ENCODE data around the gene ZNF775. TPM values are rescaled to one million over a fixed set of nuclear protein-coding genes. Genes with fewer than 3 reads are reported as not detected.

ZNF775 gene
- total RNA-seq, 1 donor from 2014 or later, result 13.3 TPM

DNA sequence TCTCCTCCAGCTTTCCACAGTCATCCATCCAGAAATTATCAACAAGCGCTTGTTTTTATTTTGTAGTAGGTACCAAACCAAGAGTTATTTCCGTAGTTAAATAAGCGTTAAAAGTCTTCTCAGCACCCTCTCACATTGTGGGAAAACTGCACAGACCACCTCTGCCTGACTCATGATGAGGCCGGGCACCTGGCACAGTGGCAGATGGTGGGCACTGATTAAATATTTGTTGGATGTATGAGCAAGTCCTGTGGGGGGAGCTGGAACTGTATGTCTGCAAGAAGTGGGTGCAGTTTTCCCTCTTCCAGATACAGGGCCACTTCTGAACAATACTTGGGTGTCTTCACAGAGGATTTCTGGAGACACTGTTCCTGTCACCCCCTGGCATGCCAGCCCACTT, 15.8 kb upstream of the ZNF775 start:
- Mint-ChIP-seq H3K27ac (no peak overlapping the region), H3K4me3 (no peak overlapping the region), H3K36me3 (no peaks in the 10 kb centered on the region), H3K27me3 (ENCODE audit: low read depth) (no peaks in the 10 kb centered on the region), H3K9me3 (no peaks in the 10 kb centered on the region), H3K4me1 (peaks cover 36% of the 10 kb centered on the region)
- DNase-seq (ENCODE audit: low spot score in 2 of 2, unreplicated experiment in 2 of 2), result no peak
- TF ChIP-seq, protein P1, sequence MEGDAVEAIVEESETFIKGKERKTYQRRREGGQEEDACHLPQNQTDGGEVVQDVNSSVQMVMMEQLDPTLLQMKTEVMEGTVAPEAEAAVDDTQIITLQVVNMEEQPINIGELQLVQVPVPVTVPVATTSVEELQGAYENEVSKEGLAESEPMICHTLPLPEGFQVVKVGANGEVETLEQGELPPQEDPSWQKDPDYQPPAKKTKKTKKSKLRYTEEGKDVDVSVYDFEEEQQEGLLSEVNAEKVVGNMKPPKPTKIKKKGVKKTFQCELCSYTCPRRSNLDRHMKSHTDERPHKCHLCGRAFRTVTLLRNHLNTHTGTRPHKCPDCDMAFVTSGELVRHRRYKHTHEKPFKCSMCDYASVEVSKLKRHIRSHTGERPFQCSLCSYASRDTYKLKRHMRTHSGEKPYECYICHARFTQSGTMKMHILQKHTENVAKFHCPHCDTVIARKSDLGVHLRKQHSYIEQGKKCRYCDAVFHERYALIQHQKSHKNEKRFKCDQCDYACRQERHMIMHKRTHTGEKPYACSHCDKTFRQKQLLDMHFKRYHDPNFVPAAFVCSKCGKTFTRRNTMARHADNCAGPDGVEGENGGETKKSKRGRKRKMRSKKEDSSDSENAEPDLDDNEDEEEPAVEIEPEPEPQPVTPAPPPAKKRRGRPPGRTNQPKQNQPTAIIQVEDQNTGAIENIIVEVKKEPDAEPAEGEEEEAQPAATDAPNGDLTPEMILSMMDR (IDR thresholded peaks at IDR 0.05; ENCODE audit: unreplicated experiment), result no peak

DNA sequence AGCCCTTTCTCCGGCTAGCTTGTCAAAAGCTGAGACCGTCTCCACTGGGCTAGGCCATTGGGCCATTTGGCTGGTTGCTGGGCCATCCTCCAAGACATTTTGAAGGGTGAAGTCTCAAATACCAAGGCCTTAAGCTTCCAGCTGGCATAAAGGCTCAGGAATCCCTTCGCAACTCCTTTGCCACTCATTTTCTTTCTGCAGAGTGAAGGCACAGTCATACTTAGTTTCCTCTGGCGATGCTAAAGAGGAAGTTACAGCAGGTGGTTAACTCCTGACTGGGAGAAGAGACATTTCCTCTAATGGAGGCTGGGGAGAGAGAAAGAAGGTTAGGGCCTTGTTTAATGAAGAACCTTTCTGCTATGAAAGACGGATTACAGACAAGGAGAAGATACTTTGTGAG, 15.3 kb upstream of the ZNF775 start:
- TF ChIP-seq, protein P1 (IDR thresholded peaks at IDR 0.05; ENCODE audit: unreplicated experiment), result no peak
- H3K4me3 Mint-ChIP-seq, result no peak overlapping the region

DNA sequence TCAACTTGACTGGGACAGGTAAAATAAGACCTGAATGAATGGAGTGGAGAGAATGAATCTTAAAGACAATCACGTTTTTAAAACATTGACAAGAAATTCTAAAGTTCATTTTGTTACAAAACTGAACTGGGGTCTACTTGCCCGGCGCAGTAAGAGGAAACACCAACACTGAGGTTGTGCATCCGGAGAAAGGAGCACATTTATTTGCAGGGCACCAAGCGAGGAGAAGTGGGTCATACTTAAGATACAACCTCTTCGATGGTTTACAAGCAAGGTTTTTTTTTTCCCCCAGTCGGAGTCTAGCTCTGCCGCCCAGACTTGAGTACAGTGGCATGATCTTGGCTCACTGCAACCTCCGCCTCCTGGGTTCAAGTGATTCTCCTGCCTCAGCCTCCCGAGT, 13.9 kb upstream of the ZNF775 start:
- Mint-ChIP-seq H3K27ac (no peak overlapping the region), H3K27me3 (ENCODE audit: low read depth) (no peaks in the 10 kb centered on the region), H3K4me3 (no peak overlapping the region), H3K4me1 (peaks cover 49% of the 10 kb centered on the region), H3K36me3 (no peaks in the 10 kb centered on the region), H3K9me3 (no peaks in the 10 kb centered on the region)
- TF ChIP-seq, protein P1 (IDR thresholded peaks at IDR 0.05; ENCODE audit: unreplicated experiment), result no peak
- no peak for DNase-seq (ENCODE audit: low spot score in 2 of 2, unreplicated experiment in 2 of 2)

More for the DNA sequence above, 15.3 kb upstream of the ZNF775 start:
- Mint-ChIP-seq H3K36me3 (no peaks in the 10 kb centered on the region), H3K4me1 (peaks cover 36% of the 10 kb centered on the region), H3K9me3 (no peaks in the 10 kb centered on the region), H3K27me3 (ENCODE audit: low read depth) (no peaks in the 10 kb centered on the region), H3K27ac (no peak overlapping the region)
- DNase-seq (ENCODE audit: low spot score in 2 of 2, unreplicated experiment in 2 of 2), result no peak

DNA sequence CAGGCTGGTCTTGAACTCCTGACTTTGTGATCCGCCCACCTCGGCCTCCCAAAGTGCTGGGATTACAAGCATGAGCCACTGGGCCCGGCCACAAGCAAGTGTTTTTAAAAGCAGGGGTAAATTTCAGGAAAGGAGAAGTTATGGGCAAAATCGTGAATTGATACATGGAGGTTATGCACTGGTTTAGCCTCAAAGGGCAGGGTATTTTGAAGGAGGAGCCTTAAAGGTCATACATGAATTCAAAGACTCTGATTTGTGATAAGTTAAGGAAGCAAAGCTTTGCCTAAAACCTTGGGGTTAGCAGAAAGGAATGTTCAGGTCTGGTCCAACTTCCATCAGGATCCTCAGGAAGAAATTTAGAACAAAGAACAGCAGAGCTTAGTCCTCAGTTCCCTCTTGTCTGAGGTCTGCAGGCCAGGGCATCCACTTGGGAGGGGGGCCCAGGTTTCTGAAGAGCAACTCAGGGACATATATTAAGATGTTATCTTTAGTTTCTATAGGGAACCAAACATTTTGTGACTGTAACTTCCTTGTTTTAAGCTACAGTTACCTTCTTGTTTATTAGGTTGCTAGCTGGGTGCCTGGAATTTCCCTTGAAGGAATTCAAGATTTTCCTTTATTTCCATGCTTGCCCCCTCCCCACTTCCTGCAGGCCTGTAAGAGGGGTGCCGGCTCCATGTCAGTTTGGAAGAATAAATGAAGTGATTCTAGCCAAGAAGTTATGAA, 13.3 kb upstream of the ZNF775 start:
- H3K9me3 Mint-ChIP-seq, result no peaks in the 10 kb centered on the region
- peaks cover 55% of the 10 kb centered on the region for H3K4me1 Mint-ChIP-seq
- H3K36me3 Mint-ChIP-seq, result no peaks in the 10 kb centered on the region
- H3K27me3 Mint-ChIP-seq (ENCODE audit: low read depth), result no peaks in the 10 kb centered on the region
- no peak overlapping the region for H3K4me3 Mint-ChIP-seq
- TF ChIP-seq, protein P1 (IDR thresholded peaks at IDR 0.05; ENCODE audit: unreplicated experiment), result no peak
- H3K27ac Mint-ChIP-seq, result peak overlapping the region; percentile 97
- no peak for DNase-seq (ENCODE audit: low spot score in 2 of 2, unreplicated experiment in 2 of 2)

DNA sequence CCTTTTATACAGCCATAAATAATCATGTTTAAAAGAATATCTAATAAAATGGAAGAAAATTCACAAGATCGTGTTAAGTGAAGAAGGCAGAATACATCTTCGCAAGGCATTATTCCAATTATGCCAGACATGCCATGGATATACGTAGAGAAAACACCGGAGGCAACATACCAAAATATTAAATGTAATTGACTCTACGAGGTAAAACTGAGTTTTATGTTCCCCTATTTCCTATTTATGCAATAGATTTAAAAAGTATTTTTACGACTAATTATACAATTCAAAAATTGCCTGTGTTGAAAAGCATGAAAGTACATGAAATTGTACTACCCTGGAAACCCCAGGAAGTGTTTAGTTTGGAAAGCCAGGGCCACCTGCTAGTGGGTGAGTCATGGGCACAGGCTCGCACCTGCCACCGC, 11.4 kb upstream of the ZNF775 start:
- Mint-ChIP-seq H3K4me3 (peak overlapping the region; percentile 76), H3K36me3 (no peaks in the 10 kb centered on the region), H3K4me1 (peaks cover 44% of the 10 kb centered on the region), H3K27me3 (ENCODE audit: low read depth) (no peaks in the 10 kb centered on the region), H3K27ac (peak overlapping the region; percentile 97), H3K9me3 (no peaks in the 10 kb centered on the region)
- DNase-seq (ENCODE audit: low spot score in 2 of 2, unreplicated experiment in 2 of 2), result no peak
- TF ChIP-seq, protein P1 (IDR thresholded peaks at IDR 0.05; ENCODE audit: unreplicated experiment), result no peak

Measured in mesothelial cell of epicardium (in vitro differentiated cells).